C4-2B (cell line): Measurements from ENCODE around the gene SRSF1.

ENCODE experiments used
- ZFX ChIP-seq: fragments of 450-650 bp; IDR thresholded peaks from 2 replicates; pipeline ENCODE4 v1.6.1; 2017
- TF ChIP-seq, protein P1 (sequence below): fragments of 450-650 bp; conservative IDR thresholded peaks from 2 replicates; pipeline ENCODE4 v1.5.1; 2017; ENCODE audit warnings: mild to moderate bottlenecking

- TF ChIP-seq, protein P1, sequence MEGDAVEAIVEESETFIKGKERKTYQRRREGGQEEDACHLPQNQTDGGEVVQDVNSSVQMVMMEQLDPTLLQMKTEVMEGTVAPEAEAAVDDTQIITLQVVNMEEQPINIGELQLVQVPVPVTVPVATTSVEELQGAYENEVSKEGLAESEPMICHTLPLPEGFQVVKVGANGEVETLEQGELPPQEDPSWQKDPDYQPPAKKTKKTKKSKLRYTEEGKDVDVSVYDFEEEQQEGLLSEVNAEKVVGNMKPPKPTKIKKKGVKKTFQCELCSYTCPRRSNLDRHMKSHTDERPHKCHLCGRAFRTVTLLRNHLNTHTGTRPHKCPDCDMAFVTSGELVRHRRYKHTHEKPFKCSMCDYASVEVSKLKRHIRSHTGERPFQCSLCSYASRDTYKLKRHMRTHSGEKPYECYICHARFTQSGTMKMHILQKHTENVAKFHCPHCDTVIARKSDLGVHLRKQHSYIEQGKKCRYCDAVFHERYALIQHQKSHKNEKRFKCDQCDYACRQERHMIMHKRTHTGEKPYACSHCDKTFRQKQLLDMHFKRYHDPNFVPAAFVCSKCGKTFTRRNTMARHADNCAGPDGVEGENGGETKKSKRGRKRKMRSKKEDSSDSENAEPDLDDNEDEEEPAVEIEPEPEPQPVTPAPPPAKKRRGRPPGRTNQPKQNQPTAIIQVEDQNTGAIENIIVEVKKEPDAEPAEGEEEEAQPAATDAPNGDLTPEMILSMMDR: no peak
- TF ChIP-seq ZFX: no peak
Observed at GRCh38 chr17:58052407-58052806, 45.4 kb upstream of the SRSF1 start.
